WERI-Rb-1 (cell line): ENCODE results near the gene PRKG2.

Experiments
- DNase-seq: peaks from one replicate; pipeline ENCODE4 v3.0.0-alpha.2; 2020
- H3K27ac ChIP-seq: fragments of 250-450 bp; sonication (Bioruptor Pico); 2 replicates; pipeline ENCODE4 v1.5.1; 2020; ENCODE audit warnings: mild to moderate bottlenecking, moderate library complexity
- H3K27me3 ChIP-seq: fragments of 250-450 bp; sonication (Bioruptor Pico); 2 replicates; pipeline ENCODE4 v1.5.1; 2021; ENCODE audit warnings: mild to moderate bottlenecking, low read depth, moderate library complexity; ENCODE audit not compliant: insufficient read depth, severe bottlenecking
- H3K36me3 ChIP-seq: fragments of 250-450 bp; sonication (Bioruptor Pico); 2 replicates; pipeline ENCODE4 v1.5.1; 2020; ENCODE audit warnings: mild to moderate bottlenecking, moderate library complexity
- H3K4me3 ChIP-seq: 2 replicates; pipeline ENCODE4 v1.5.1; 2011; ENCODE audit warnings: low read depth, mild to moderate bottlenecking, control low read depth, low read length
- H3K9me3 ChIP-seq: fragments of 250-450 bp; sonication (Bioruptor Pico); 2 replicates; pipeline ENCODE4 v1.5.1; 2021; ENCODE audit warnings: mild to moderate bottlenecking, moderate library complexity; ENCODE audit not compliant: severe bottlenecking
- CTCF ChIP-seq: IDR thresholded peaks from 2 replicates; pipeline ENCODE4 v1.5.1; 2011; ENCODE audit warnings: low read depth, mild to moderate bottlenecking, control low read depth, inconsistent platforms, low read length

Gene PRKG2

DNA sequence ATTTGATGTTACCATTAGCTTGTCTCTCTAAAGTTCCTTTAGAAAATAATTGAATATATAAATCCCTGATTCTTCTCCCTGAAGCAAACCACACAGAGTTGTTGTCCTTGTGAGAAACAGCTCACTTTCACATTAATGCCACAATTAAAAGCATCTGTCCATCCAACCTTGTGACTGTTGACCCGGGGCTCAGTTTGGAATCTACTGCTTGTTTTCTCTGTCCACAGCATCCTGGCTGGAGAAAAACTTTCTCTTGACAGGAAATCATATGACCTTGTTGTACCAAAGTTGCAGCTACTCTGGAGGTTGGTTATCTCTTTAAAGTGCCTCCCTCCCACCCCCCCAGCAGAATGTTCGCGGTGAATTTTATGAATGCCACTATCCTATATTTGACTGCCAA lies 3.1 kb downstream of the PRKG2 start:
- DNase-seq = no peak
- no peak overlapping the region for H3K27ac ChIP-seq
- no peaks in the 10 kb centered on the region for H3K9me3 ChIP-seq
- TF ChIP-seq CTCF = no peak
- H3K4me3 ChIP-seq = no peak overlapping the region
- H3K36me3 ChIP-seq = no peaks in the 10 kb centered on the region
- no peaks in the 10 kb centered on the region for H3K27me3 ChIP-seq

DNA sequence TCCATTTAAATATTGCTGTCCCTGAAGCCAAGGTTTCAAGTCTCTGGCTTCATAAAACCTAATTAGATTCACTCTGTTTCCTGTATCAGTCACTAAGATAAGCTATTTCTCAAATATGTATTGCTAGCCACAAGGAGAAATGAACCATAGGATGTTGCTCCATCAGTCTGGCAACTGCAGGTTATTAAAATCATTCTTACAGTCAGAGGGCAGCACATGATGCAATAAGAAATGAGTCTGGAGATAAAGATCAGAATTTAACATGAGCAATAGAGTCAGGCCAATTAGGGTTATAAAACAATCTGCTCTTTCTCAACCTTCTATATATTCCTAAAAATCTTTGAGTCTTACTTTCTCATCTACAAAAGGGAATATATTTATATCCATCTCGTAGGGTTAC lies 7.2 kb downstream of the PRKG2 start:
- no peaks in the 10 kb centered on the region for H3K9me3 ChIP-seq
- no peak for TF ChIP-seq CTCF
- no peaks in the 10 kb centered on the region for H3K36me3 ChIP-seq
- H3K27me3 ChIP-seq = no peaks in the 10 kb centered on the region
- no peak for DNase-seq
- no peak overlapping the region for H3K27ac ChIP-seq
- no peak overlapping the region for H3K4me3 ChIP-seq

GRCh38 chr4:81205302-81205701 lies 9.7 kb downstream of the PRKG2 start:
- no peak for DNase-seq
- no peak overlapping the region for H3K4me3 ChIP-seq
- H3K36me3 ChIP-seq = no peaks in the 10 kb centered on the region
- H3K27me3 ChIP-seq = no peaks in the 10 kb centered on the region
- no peak overlapping the region for H3K27ac ChIP-seq
- no peak for TF ChIP-seq CTCF
- H3K9me3 ChIP-seq = no peaks in the 10 kb centered on the region

DNA sequence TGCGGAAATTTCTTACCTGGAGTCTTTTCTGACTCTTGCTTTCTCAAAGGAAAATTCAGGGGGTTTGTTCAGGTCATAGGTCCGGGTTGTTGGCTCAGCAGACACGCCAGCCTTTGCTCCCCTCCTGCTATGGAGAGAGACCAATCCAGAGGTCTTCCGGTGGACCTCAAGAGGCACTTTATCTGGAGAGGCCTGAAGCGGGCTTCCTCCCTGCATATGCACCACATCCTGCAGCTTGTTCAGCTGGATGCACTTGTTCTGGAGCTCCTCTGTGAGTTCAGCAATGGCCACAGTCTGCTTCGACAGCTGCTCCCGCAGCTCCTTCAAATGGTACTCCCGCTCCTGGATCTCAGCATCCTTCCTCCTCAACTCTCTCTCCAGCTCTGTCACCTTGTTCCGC lies 10.5 kb downstream of the PRKG2 start:
- no peaks in the 10 kb centered on the region for H3K9me3 ChIP-seq
- H3K27ac ChIP-seq = no peak overlapping the region
- TF ChIP-seq CTCF = no peak
- DNase-seq = no peak
- no peaks in the 10 kb centered on the region for H3K27me3 ChIP-seq
- H3K36me3 ChIP-seq = no peaks in the 10 kb centered on the region
- H3K4me3 ChIP-seq = no peak overlapping the region

DNA sequence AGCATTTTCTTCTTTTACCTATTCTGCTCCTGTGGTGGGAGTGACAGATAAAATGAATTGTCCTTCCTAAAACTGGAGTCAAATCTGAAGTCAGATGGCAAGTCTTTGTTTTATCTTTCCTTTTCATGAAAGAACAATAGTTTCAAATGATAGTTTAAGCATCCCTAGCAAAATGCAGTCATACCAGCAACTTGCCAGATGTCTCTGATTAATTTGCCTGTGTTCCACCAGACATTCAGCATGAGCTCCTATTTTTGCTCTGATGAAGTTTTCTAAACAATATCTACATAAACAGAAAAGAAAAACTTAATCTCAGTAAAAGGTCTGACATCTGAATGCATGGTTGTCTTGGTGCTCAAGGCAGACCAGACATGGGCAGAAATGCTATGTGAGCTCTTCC lies 15.2 kb downstream of the PRKG2 start:
- Histone ChIP-seq H3K36me3 (no peaks in the 10 kb centered on the region), H3K4me3 (no peak overlapping the region), H3K27ac (no peak overlapping the region), H3K27me3 (no peaks in the 10 kb centered on the region), H3K9me3 (no peaks in the 10 kb centered on the region)
- no peak for DNase-seq
- TF ChIP-seq CTCF = no peak

GRCh38 chr4:81198609-81199008 lies 16.4 kb downstream of the PRKG2 start:
- Histone ChIP-seq H3K27ac (no peak overlapping the region), H3K9me3 (no peaks in the 10 kb centered on the region), H3K36me3 (no peaks in the 10 kb centered on the region), H3K4me3 (no peak overlapping the region), H3K27me3 (no peaks in the 10 kb centered on the region)
- no peak for DNase-seq
- no peak for TF ChIP-seq CTCF
